ENCODE results near the gene SP4. TPM values are rescaled to one million over a fixed set of nuclear protein-coding genes. Genes with fewer than 3 reads are reported as not detected.

Gene SP4
- total and polyA plus RNA-seq, 2 experiments from 2014 or later: 11.9 to 41.6 TPM

GRCh38 chr7:21443149-21443841 is 15.4 kb downstream of the SP4 start (continued):
- TF ChIP-seq ZNF462 (CRISPR knock-in tag; IDR thresholded peaks at IDR 0.05) (no peak), ZNF331 (CRISPR knock-in tag; IDR thresholded peaks at IDR 0.05; ENCODE audit: low read depth) (no peak), POLR2AphosphoS5 (IDR thresholded peaks at IDR 0.05; ENCODE audit: low read depth) (no peak), ETS1 (IDR thresholded peaks at IDR 0.05) (no peak), NANOG (IDR thresholded peaks at IDR 0.05; ENCODE audit: borderline replicate concordance) (no peak)

GRCh38 chr7:21448974-21449373 is 21.1 kb downstream of the SP4 start:
- Mint-ChIP-seq H3K4me3 (no peak overlapping the region), H3K27ac (no peak overlapping the region), H3K9me3 (peaks cover 40% of the 10 kb centered on the region), H3K36me3 (ENCODE audit: low read depth) (peaks cover 74% of the 10 kb centered on the region), H3K4me1 (no peaks in the 10 kb centered on the region; the same call in 2 of the 3 replicates), H3K27me3 (ENCODE audit: insufficient read depth, low read depth, poor library complexity) (peaks cover 2% of the 10 kb centered on the region)
- H3K9me2 ChIP-seq (ENCODE audit: insufficient read depth): no peaks in the 10 kb centered on the region; the same call in 1 of the 2 replicates
- H4K20me1 ChIP-seq (replicated peaks; ENCODE audit: insufficient read depth): 0 out of 2 replicates have a peak, but pooled peaks cover 3% of the 10 kb centered on the region
- no peak overlapping the region for H3K4me2 ChIP-seq
- peaks cover 86% of the 10 kb centered on the region for H3K79me2 ChIP-seq (replicated peaks; ENCODE audit: insufficient read depth)
- peaks cover 28% of the 10 kb centered on the region for H3K36me3 ChIP-seq (ENCODE audit: insufficient read depth)
- H3F3A ChIP-seq (replicated peaks; ENCODE audit: low read depth): no peaks in the 10 kb centered on the region
- DNase-seq (ENCODE audit: low spot score): peak; percentile 25
- no peak overlapping the region for H2AFZ ChIP-seq
- H3K27ac ChIP-seq (ENCODE audit: low read depth): no peak overlapping the region
- H3K4me1 ChIP-seq (ENCODE audit: insufficient read depth): peaks cover 3% of the 10 kb centered on the region; the same call in 1 of the 2 replicates
- peak; percentile 84 for ATAC-seq
- no peaks in the 10 kb centered on the region for H3K27me3 ChIP-seq (ENCODE audit: insufficient read depth)
- H3K4me3 ChIP-seq: no peak overlapping the region
- TF ChIP-seq POLR2AphosphoS5 (IDR thresholded peaks at IDR 0.05; ENCODE audit: low read depth) (no peak), STAT1 (IDR thresholded peaks at IDR 0.05; ENCODE audit: unreplicated experiment) (no peak), NANOG (IDR thresholded peaks at IDR 0.05; ENCODE audit: borderline replicate concordance) (no peak), EZH2 (IDR thresholded peaks at IDR 0.05; ENCODE audit: low read depth, unreplicated experiment) (no peak), ZNF114 (CRISPR knock-in tag; IDR thresholded peaks at IDR 0.05) (no peak), ZNF462 (CRISPR knock-in tag; IDR thresholded peaks at IDR 0.05) (no peak)
